ENCODE measurements around the gene TMEM63B. TPM values are rescaled to one million over a fixed set of nuclear protein-coding genes. Genes with fewer than 3 reads are reported as not detected.

TMEM63B gene
- total RNA-seq, 1 donor from 2014 or later: 27.4 TPM

- H3K4me3 ChIP-seq (ENCODE audit: low read depth, low read length): peak overlapping the region; percentile 89
These were observed 819 bp upstream of the TMEM63B start for GRCh38 chr6:44126320-44127149.

GRCh38 chr6:44128020-44128917 lies 915 bp downstream of the TMEM63B start:
- H3K36me3 ChIP-seq (ENCODE audit: control insufficient read depth, insufficient read depth, low read length): peaks cover 2% of the 10 kb centered on the region
- H3K27me3 ChIP-seq (ENCODE audit: control insufficient read depth, insufficient read depth, low read length): no peaks in the 10 kb centered on the region
- DNase-seq (ENCODE audit: low read depth) (peak; percentile 78), FAIRE-seq (no peak)
- peak; percentile 1 for TF ChIP-seq CTCF (IDR thresholded peaks at IDR 0.05; ENCODE audit: insufficient read depth, low read length, severe bottlenecking)
- H3K4me3 ChIP-seq (ENCODE audit: low read depth, low read length): peak overlapping the region; percentile 89

More at GRCh38 chr6:44126320-44127149, 819 bp upstream of the TMEM63B start:
- H3K27me3 ChIP-seq (ENCODE audit: control insufficient read depth, insufficient read depth, low read length): no peaks in the 10 kb centered on the region
- no peak for TF ChIP-seq CTCF (IDR thresholded peaks at IDR 0.05; ENCODE audit: insufficient read depth, low read length, severe bottlenecking)
- H3K36me3 ChIP-seq (ENCODE audit: control insufficient read depth, insufficient read depth, low read length): peaks cover 1% of the 10 kb centered on the region
- DNase-seq (ENCODE audit: low read depth) (peak; percentile 75), FAIRE-seq (no peak)

- no peak for FAIRE-seq
These were observed 2.5 kb downstream of the TMEM63B start for GRCh38 chr6:44129841-44130322.

GRCh38 chr6:44131892-44132291 lies 4.5 kb downstream of the TMEM63B start:
- Histone ChIP-seq H3K36me3 (ENCODE audit: control insufficient read depth, insufficient read depth, low read length) (peaks cover 16% of the 10 kb centered on the region), H3K27me3 (ENCODE audit: control insufficient read depth, insufficient read depth, low read length) (no peaks in the 10 kb centered on the region), H3K4me3 (ENCODE audit: low read depth, low read length) (no peak overlapping the region)
- FAIRE-seq: no peak
- TF ChIP-seq CTCF (IDR thresholded peaks at IDR 0.05; ENCODE audit: insufficient read depth, low read length, severe bottlenecking): no peak
- DNase-seq (ENCODE audit: low read depth): peak; percentile 22

More at GRCh38 chr6:44129841-44130322, 2.5 kb downstream of the TMEM63B start:
- Histone ChIP-seq H3K27me3 (ENCODE audit: control insufficient read depth, insufficient read depth, low read length) (no peaks in the 10 kb centered on the region), H3K4me3 (ENCODE audit: low read depth, low read length) (no peak overlapping the region), H3K36me3 (ENCODE audit: control insufficient read depth, insufficient read depth, low read length) (peaks cover 6% of the 10 kb centered on the region)
- DNase-seq (ENCODE audit: low read depth): no peak
- no peak for TF ChIP-seq CTCF (IDR thresholded peaks at IDR 0.05; ENCODE audit: insufficient read depth, low read length, severe bottlenecking)

- H3K4me3 ChIP-seq (ENCODE audit: low read depth, low read length): no peak overlapping the region
- DNase-seq (ENCODE audit: low read depth) (peak; percentile 24), FAIRE-seq (no peak)
- H3K27me3 ChIP-seq (ENCODE audit: control insufficient read depth, insufficient read depth, low read length): no peaks in the 10 kb centered on the region
- TF ChIP-seq CTCF (IDR thresholded peaks at IDR 0.05; ENCODE audit: insufficient read depth, low read length, severe bottlenecking): no peak
- H3K36me3 ChIP-seq (ENCODE audit: control insufficient read depth, insufficient read depth, low read length): peaks cover 22% of the 10 kb centered on the region
These were observed 5.1 kb downstream of the TMEM63B start for GRCh38 chr6:44132476-44132875.
